Subcutaneous preadipocyte (primary cell): Measurements from ENCODE around the gene ZNF319. TPM values are rescaled to one million over a fixed set of nuclear protein-coding genes. Genes with fewer than 3 reads are reported as not detected.

ENCODE experiments used
- total RNA-seq: library from RNA; depleted of rRNA; stranded (reverse); fragments of >200 nt; gene quantifications from 2 replicates; pipeline ENCODE4 v1.2.3, GENCODE V29; 2012

Gene ZNF319
- total RNA-seq: 3.7 and 5.9 TPM in 2 replicates

DNA sequence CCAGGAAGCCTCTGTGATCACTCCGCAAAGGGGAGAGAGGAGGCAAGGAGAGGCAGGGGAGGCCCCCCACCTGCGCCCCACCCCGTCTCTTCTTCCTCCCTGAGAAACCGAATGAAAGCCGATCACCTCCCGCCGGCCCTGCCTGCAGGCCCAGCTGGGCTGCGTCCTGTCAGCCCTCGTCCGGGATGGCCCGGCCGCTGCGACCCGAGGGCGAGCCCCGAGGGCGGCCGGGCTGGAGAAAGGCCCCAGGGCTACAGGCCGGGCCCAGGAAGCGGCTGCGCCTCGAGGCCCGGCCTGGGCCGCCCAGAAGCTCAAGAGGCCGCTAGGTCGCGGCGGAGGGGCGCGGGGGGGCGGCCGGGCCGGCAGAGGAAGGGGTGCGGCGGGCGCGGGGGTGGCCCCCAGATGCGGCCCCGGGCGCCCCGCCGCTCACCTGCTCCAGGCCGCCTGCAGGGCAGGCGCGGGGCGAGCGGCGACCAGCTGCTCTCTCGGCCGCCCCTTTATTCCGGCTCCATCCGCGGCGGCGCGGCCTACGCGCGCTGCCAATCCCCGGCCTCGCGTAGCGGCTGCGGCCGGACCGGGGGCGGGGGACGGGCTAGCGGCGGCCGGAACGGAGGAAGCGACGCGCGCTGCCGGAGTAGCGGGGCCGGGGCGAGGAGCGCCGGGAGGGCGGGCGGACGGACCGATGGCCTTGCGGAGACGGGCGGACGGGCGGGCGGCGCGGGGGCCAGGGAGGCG is at the start of gene ZNF319:
TSS of gene ZNF319 (minus strand) at position 702 of the 735 bp plus-strand sequence. CDS start 2,407 bp downstream, outside the sequence.

DNA sequence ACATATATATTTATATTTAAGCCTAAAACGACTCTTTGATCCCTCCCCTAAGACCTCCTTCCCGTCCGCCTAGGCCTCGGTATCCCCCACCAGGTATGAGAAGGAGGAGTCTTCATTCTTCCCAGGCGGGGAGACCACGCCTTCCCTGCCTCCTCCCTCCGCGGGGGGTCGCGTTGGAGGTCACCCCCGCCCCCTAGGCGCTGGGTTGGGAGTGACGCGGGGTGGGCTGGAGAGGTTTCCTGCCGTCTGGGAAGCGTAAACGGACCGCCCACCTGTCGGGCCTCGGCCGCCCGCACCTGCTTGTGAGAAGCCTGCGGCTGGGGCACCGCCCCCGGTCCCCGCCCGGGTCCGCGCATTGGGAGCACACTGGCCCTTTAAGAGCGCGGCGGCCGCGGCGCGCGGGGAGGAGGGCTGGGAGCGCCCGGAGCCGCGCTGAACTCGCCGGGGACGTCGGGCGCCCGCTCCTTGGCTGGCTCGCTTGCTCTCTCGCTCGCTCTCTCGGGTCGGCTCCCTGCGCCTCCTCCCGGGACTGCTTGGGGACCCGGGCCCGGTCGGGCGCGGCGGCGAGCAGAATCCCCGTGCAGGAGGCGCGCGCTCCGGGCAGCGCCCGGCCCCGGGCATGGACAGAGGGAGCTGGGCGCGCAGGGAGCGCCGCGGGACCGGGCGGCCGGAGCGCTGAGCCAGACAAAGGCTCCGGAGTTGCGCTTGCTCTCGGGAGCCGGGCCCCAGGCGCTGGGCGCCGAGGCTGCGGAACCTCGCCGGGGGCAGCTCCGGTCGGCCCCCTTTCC is 25.1 kb upstream of the ZNF319 start, which contains the start of gene MMP15:
TSS of gene MMP15 (plus strand) at position 404 of the 788 bp plus-strand sequence. CDS start 597 bp downstream, outside the sequence.

DNA sequence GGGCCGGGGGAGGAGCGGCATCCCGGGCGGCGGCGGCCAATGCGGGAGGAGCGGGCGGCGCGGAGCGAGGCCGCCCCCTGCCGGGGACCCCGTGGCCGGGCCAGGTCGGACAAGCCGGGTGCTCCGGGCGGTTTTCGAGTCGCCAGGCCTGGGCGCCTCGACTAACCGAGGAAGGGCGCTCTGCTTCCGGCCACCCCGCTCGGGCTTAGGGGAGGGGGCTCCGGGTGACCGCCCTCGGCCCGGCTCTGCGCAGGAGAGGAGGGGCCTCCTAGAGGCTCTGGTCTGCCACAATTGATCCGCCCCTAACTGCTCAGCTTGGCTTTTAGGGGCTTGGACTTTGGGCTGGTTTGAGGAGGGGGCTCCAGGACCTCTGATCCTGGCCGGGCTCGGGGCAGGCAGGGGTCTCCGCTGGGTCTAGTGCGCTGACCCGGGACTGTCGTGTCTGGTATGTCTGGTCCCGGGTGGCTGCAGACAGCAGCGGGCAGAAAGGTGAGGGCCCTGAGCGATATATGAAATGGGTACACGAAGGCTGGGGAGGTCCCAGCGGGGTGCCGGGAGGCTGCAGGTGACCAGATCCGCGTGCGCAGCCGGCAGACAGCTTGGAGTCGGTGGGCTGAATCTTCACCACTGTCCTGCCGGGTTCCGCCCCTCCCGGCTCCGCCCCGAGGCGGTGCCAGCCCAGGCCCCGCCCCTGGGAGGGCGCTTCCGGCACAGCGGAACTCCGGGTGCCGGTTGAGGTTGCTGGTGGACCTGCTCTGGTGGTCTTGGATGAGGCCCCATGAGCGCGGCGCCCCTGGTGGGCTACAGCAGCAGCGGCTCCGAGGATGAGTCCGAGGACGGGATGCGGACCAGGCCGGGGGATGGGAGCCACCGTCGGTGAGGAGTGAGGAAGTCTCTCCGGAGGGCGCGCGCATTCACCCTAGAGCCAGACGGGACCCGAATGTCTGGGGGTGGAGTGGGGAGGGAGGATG is 519 bp upstream of the ZNF319 start, which contains the start of gene USB1:
TSS of gene USB1 (plus strand) at position 702 of the 971 bp plus-strand sequence. CDS start at position 779, 77 bp downstream.

DNA sequence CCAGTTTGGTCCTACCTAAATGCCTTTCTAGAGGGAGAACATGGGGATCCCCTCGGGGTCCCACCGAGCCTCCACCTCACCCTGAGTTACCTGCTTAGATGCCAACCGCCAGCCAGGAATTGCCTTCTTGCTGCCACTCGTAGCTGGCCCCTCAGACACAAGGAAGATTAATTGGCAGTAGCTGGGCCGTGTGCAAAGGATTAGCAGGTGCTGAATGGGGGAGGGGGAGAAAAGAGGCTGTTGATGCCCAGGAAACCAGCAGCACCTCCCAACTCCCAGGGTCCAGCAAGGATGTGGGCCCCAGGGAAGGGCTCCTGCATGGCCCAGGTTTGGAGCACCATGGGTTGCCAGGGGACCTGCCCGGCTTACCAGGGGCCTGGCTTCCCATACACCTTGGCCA is 29.5 kb downstream of the ZNF319 start, which contains the start of gene CNGB1:
TSS of gene CNGB1 (minus strand) at position 159 of the 400 bp plus-strand sequence. CDS start 3,842 bp downstream, outside the sequence.

Other genes with a start within 250 kb of the ZNF319 start
- gene KIFC3, start 198.2 kb downstream of the ZNF319 start, total RNA-seq: 14.7 and 31.1 TPM in 2 replicates
- not detected in 2 replicates for gene CNGB1, start 29.5 kb downstream of the ZNF319 start, total RNA-seq
- 17.4 and 20.2 TPM in 2 replicates for gene USB1, start 735 bp upstream of the ZNF319 start, total RNA-seq
- 2.6 and 2.7 TPM in 2 replicates for gene MMP15, start 25.1 kb upstream of the ZNF319 start, total RNA-seq
- gene CFAP20, start 128.7 kb upstream of the ZNF319 start, total RNA-seq: 23.5 and 27.4 TPM in 2 replicates
- 29.8 and 32.5 TPM in 2 replicates for gene CSNK2A2, start 197.4 kb upstream of the ZNF319 start, total RNA-seq